GM21360 (cell line): ENCODE data around the gene POR.

Source experiments
- ATAC-seq: cut with Tn5 transposase; IDR thresholded peaks from one replicate; pipeline ENCODE4 v1.9.1; 2021; ENCODE audit warnings: mild to moderate bottlenecking, moderate library complexity; ENCODE audit not compliant: unreplicated experiment

The POR gene

GRCh38 chr7:75971309-75971960, 56.5 kb downstream of the POR start:
- ATAC-seq: no peak

DNA sequence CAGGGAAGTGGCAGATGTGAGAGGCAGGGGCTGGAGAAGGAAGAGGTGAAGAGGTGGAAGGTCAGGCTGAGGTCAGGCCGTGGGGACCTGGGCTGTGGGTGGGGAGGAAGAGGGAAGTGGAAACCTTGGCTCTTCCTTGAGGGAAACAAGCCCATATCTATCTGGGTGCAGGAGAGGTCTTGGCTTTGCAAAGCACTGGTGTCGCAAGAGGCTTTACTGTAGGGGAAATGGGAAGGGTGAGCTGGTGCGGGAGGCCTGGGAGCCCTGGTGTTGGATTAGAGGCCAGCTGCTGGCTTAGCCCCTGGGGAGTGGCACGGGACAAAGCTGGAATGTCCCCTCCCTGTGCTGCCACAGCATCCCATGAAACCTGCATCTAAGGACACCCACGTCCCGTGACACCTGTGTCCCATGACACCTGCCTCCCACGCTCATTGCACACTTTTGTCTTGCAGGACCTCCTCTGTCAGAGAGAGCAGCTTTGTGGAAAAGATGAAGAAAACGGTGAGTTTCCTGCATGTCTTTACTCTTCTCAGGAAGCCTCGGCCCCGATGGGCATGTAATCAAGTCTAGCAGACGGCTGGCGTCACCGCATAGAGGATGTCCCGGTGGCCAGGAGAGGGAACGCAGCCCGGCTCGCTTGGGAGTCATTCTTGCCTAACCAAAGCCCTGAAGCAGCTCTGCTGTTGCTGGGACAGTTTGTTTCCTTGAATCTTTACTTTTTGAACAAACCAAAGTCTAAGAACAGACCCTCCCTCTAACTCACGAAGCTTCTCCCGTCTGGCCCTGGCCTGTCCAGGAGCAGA, 57.2 kb downstream of the POR start:
- no peak for ATAC-seq

DNA sequence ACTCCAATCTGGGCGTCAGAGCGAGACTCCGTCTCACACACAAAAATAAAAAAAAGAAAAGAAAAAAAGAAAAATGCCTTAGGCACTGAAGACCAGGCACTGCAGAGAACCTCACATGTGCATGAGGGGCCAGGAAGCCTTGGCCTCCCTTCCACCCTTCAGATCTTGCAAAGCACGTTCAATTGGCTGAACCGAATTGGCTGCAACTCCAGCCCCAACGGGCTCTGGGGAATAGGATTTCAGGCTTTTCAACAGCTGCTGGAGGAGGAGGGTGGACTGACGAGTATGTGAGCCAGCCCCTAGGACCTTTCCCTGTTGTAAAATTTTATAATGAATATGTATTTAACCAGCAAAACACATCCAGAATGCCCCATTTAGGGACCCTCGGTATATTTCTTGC, 62.8 kb downstream of the POR start:
- no peak for ATAC-seq

- no peak for ATAC-seq
These were observed 64.9 kb downstream of the POR start for GRCh38 chr7:75979759-75980429.

DNA sequence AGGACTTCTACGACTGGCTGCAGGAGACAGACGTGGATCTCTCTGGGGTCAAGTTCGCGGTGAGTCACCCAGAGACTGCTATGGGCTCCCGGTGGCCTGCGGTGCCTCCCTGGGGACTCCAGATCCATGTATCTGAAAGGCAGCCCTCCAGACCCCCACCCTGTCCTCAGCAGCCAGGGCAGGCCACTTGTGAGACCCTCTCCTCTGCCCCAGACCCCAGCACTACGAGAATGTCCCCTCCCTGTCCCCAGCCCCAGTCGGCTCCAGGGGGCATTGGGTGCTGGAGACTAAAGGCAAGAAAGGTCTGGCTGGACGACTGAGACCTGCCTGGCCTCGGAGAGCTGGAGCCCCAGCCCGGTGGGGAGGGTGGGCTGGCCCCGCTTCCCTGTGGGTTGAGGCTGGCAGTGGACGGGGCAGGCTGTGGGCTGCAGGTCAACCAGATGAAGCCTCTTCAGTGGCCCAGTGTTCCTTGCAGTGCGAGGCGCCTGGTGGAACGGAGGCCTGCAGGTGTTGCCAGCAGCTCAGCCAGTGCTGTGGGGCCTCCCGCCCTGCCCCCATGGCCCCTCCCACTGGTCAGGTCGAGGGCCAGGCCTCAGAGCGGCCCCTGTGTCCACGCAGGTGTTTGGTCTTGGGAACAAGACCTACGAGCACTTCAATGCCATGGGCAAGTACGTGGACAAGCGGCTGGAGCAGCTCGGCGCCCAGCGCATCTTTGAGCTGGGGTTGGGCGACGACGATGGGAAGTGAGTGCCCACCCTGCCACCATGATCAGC, 65.7 kb downstream of the POR start:
- no peak for ATAC-seq

DNA sequence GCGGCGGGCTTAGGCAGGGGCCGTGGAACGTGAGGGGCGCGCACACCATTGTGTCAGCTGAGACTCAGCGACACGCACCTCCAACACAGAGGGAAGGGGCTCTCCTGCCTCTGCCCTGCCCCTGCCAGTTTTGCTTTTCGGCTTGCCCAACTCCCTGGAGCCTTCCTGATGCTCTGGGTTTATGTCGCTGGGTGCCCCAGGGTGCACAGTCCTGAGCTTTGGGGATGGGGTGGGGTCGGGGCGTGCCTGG, 66.2 kb downstream of the POR start:
- no peak for ATAC-seq

DNA sequence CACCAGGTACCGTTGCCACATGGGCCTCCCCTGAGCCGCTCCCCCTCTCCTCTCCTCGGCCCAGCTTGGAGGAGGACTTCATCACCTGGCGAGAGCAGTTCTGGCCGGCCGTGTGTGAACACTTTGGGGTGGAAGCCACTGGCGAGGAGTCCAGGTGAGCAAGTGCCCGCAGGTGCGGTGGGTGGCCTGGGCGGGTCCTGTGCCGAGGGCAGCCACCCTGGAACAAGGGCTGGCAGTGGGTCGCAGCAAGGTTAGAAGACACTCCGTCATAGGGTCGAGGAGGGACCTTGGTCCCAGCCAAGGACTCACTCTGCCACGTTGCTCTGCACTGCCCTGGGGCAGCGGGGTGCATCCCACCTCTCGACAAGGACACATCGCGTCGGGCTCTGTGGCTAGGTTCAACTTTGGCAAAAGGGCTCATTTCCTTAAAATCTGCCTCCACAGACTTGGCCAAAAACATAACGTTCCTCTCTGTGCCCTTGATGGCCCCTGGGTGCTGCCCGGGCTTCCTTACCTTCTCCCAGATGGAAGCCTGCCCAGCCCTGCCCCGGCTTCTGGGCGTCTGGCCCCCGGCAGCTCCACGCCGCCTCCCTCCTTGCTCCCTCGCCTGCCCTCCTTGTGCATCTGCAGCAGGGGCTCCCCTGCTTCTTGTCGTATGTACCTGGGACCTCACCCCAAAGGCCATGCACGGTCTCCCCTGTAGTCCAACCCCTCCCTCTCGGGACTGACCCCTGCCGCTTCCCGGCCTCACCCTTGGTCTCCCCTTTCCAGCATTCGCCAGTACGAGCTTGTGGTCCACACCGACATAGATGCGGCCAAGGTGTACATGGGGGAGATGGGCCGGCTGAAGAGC, 66.7 kb downstream of the POR start:
- no peak for ATAC-seq

DNA sequence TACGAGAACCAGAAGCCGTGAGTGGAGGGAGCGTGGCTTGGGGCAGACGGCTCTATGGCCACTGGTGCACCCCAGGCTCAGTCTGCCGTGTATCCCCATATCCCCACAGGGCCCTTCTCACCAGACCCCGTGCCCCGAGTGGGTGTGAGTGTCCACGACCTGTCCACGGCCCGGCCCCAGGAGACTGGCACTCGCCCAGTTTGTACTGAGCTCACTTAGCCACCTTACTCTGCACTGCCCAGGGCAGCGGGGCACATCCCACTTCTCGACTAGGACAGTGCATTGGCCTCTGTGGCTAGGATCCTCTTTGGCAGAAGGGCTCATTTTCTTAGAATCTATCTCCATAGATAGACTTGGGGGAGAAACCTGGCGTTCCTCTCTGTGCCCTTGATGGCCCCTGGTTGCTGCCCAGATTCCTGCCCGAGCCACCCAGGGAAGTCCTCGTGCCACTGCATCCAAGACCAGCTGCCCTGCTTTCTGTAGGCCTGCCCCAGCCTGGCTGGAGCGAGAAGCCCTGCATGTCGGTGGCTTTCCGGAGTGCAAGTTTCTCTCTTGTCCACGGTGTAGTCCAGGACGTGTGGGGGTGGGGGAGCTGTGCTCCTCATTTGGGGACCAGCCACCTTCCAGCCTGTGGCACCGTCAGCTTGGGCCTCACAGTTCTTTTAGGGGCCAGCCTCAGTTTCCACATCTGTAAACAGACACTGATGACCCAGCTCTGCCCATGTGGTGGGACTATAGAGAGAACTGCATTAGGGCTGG, 67.5 kb downstream of the POR start:
- no peak for ATAC-seq

DNA sequence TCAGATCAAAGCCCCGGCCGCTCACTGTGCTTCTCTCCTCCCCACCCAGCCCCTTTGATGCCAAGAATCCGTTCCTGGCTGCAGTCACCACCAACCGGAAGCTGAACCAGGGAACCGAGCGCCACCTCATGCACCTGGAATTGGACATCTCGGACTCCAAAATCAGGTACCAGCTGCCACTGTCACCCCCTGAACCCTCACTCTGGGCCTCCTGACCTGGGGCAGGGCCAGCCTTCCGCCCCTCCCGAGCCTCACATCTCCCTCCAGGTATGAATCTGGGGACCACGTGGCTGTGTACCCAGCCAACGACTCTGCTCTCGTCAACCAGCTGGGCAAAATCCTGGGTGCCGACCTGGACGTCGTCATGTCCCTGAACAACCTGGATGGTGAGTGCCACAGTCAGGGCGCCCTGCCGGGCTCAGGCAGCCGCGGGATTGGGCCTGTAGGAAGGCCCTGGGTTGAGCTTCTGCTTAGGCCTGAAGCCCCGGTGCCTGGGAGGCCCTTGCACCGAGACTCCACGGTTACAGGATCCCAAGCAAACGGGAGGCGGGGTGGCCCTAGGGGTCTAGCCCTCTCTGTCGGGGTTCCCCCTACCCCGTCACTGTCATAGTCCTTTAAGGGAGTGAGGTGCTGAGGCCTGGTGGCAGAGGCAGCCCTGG, 68.6 kb downstream of the POR start:
- ATAC-seq: no peak

DNA sequence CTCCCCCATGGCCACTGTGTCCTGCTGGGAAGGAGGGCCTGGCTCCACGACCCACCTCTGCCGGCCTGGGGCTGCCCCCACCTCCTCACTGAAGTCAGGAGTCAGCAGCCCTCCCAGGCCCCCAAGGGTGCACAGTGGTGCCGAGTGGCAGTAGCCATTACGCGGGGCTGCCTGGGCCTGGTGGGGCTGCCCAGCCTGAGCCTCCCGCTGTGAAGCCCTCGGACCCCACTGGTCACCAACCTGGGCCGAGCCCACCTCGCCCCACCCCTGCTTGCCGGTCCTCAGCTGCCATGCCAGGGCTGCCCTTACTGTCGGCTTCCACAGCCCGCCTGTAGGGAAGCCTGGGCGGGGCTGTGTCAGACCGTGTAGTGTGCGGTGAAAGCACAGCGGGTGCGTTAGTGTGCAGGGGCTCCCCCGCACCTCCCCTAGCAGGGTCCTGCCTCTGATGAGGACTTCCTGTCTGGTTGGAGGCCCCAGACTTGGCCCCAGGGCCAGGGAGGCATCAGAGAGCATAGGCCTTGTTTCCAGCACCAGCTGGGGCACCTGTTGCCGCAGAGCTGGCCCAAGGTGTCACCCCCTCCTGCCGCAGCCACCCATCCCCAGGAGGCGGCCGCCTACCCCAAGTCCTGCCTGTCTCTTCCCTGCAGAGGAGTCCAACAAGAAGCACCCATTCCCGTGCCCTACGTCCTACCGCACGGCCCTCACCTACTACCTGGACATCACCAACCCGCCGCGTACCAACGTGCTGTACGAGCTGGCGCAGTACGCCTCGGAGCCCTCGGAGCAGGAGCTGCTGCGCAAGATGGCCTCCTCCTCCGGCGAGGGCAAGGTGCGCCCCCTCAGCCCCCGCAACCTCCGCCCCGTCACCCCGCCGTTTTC, 69.4 kb downstream of the POR start:
- no peak for ATAC-seq

DNA sequence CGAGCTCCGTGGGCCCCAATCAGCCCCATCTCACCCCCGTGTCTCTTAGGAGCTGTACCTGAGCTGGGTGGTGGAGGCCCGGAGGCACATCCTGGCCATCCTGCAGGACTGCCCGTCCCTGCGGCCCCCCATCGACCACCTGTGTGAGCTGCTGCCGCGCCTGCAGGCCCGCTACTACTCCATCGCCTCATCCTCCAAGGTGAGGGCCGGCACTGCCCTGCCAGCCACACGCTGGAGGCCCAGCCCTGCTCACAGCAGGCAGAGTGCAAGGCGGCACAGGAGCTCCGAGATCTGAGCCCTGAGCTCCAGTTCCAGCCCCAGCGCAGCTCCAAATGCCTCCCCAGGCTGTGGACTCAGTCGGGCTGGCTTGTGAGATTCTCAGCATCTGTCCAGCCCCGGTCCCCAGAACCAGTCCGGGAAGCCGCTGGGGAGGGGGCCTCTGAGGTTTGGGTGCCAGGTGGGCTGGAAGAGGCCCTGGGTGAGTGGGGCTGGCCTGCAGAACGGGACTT, 70.1 kb downstream of the POR start:
- no peak for ATAC-seq

DNA sequence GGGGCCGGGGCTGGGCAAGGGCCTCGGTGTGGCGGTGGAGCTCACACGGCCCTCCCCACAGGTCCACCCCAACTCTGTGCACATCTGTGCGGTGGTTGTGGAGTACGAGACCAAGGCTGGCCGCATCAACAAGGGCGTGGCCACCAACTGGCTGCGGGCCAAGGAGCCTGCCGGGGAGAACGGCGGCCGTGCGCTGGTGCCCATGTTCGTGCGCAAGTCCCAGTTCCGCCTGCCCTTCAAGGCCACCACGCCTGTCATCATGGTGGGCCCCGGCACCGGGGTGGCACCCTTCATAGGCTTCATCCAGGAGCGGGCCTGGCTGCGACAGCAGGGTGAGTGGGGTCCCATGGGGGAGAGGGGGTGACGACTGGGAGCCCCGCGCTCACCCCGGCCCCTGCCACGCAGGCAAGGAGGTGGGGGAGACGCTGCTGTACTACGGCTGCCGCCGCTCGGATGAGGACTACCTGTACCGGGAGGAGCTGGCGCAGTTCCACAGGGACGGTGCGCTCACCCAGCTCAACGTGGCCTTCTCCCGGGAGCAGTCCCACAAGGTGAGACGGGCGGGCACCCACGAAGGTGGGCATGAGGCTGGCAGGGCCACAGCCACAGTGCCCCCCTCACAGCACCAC, 70.7 kb downstream of the POR start:
- ATAC-seq: no peak

DNA sequence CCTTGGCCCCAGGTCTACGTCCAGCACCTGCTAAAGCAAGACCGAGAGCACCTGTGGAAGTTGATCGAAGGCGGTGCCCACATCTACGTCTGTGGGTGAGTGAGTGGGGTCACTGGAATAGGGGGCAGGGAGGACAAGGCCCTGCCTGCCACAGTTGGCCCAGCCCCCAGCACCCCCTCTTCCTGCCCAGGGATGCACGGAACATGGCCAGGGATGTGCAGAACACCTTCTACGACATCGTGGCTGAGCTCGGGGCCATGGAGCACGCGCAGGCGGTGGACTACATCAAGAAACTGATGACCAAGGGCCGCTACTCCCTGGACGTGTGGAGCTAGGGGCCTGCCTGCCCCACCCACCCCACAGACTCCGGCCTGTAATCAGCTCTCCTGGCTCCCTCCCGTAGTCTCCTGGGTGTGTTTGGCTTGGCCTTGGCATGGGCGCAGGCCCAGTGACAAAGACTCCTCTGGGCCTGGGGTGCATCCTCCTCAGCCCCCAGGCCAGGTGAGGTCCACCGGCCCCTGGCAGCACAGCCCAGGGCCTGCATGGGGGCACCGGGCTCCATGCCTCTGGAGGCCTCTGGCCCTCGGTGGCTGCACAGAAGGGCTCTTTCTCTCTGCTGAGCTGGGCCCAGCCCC, 71.3 kb downstream of the POR start:
- no peak for ATAC-seq

DNA sequence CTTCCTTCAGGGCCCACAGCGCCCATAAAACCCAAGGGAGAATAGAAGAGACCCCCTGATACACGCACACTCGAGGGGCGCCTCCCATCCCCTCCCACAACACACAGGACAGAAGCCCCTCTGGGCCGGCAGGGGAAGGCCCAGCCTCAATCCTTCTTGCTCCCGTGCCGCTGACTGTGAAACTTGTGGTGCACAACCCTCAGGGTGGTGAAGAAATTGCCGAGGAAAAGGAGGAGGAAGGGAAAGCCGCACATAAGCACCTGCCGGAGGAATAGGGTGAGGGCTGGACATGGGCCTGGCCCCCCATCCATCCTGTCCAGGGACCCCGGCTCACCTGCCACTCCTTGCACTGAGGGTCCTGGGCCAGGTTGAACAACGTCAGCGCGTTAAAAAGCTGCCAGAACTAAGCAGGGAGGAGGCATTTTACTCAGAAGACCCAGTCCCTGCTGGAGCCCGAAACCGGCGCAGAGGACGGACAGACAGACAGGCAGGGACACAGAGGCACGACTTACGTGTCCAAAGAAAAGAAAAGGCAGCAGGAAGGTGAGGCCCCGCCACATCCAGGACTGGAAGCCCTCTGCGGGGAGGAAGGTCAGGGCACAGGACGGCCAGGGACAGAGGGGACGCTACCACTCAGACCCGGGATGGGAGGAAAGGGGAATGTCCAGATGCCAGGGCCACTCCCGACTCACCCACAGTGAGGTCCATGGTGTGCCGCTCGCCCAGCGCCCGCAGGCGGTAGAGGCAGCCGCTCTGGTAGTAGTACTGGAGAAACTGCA, 72.3 kb downstream of the POR start:
- ATAC-seq: no peak

DNA sequence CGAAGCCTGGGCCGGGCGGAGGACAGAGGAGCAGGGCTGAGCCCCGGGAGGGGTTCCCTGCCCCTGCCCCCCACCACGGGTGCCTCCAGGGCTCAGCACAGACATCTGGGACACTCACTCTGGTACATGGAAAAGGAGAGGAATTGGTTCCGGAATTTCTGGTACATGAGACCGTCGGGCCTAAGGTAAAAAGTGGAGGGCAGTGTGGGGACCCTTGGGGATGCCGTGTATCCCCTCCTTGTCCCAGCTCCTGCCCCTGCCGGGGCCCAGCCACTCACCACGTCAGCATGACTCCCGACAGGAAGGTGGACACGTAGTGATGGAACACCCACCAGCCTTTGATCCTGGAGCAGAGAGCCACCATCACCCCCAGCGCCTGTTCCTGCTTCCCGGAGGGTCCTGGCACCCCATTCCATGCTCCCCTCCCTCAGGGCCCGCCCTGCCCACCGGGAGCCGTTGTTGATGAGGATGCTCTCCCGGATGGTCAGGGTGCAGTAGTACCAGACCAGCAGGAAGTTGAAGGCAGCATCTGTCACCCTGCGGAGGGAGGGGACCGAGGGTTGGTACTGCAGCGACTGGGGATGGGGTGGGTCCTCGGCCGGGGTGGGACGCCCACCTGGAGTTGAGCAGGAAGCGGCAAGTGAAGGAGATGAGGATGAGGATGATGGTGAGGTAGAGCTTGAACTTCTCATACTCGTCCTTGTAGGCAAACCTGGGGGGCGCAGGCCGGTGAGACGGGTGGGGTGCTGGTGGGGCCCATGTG, 73.0 kb downstream of the POR start:
- no peak for ATAC-seq
